K562 (cell line): ENCODE data around the gene EVC. TPM values are rescaled to one million over a fixed set of nuclear protein-coding genes. Genes with fewer than 3 reads are reported as not detected.

Experiments used
- ATAC-seq: fragments of 200-7000 bp; cut with Tn5 transposase; 3 replicates; pipeline ENCODE4 v1.9.1; 2020; ENCODE audit warnings: moderate library complexity
- BruUV-seq: library from RNA; stranded (reverse); fragments of 400-500 nt; replicated peaks from 2 replicates; lab custom pipeline; 2021; lab: Mats Ljungman, UMichigan
- CTCF ChIA-PET: fragments of 300-600 bp; formaldehyde crosslinking; extraction: SDS; loops from one replicate; lab custom pipeline; 2021; ENCODE audit warnings: low intra/inter-chr PET ratio; lab: Yijun Ruan, JAX
- POLR2A ChIA-PET: fragments of 300-600, 350-650 bp; sonication (Branson Sonifier 250); formaldehyde crosslinking; extraction: SDS; loops from one replicate; lab custom pipeline; 2021; ENCODE audit warnings: antibody characterized with exemption, inconsistent platforms; lab: Yijun Ruan, JAX
- DNase-seq, 4 experiments: peaks; one replicate each; pipeline versions ENCODE4 v3.0.0 to v3.0.0-alpha.2; 2011 to 2018; ENCODE audit warnings: low spot score in 3 of 4, mixed read lengths in 3 of 4; ENCODE audit errors: extremely low read depth in 1 of 4
- FAIRE-seq: peaks from 2 replicates; lab custom pipeline; 2011; peaks lifted over from hg19 to GRCh38; lab: Jason Lieb, UNC
- H2AFZ ChIP-seq: 2 replicates; pipeline ENCODE4 v1.6.0; 2011; ENCODE audit warnings: low read depth, low read length, control low read depth, inconsistent platforms
- H3K27ac ChIP-seq: fragments of 200-600 bp; 3 replicates; pipeline ENCODE4 v1.8.0; 2011; ENCODE audit warnings: low read depth, mild to moderate bottlenecking, control low read depth, inconsistent platforms, low read length, moderate library complexity, mixed read lengths; ENCODE audit errors: extremely low read depth
- H3K27me3 ChIP-seq, 2 experiments: fragments of 300-600 bp in 1 of 2; 2 replicates in 1 of 2; 3 replicates in 1 of 2; pipeline versions ENCODE4 v1.6.0 to v1.8.0; 2011; ENCODE audit warnings: inconsistent platforms in 2 of 2, low read length in 2 of 2, mild to moderate bottlenecking in 1 of 2, mixed read lengths in 1 of 2, moderate library complexity in 1 of 2; ENCODE audit not compliant: control insufficient read depth in 2 of 2, insufficient read depth in 2 of 2
- H3K36me3 ChIP-seq: fragments of 300-600 bp; 3 replicates; pipeline ENCODE4 v1.8.0; 2011; ENCODE audit warnings: mild to moderate bottlenecking, low read length, inconsistent platforms; ENCODE audit not compliant: control insufficient read depth, insufficient read depth
- H3K4me1 ChIP-seq, 2 experiments: fragments of 200-600 bp in 1 of 2; replicated peaks in 1 of 2; 2 replicates in 1 of 2; 3 replicates in 1 of 2; pipeline versions ENCODE4 v1.5.1 to v1.8.0; 2011; ENCODE audit warnings: inconsistent platforms in 2 of 2, low read length in 2 of 2, mild to moderate bottlenecking in 1 of 2, mixed read lengths in 1 of 2, moderate library complexity in 1 of 2; ENCODE audit not compliant: control insufficient read depth in 2 of 2, insufficient read depth in 2 of 2
- H3K4me2 ChIP-seq: 2 replicates; pipeline ENCODE4 v1.6.1; 2011; ENCODE audit warnings: low read length, control low read depth, inconsistent platforms, mixed read lengths; ENCODE audit not compliant: insufficient read depth
- H3K4me3 ChIP-seq: fragments of 200-600 bp; sonication (generic), shearing (Covaris generic); 2 replicates; pipeline ENCODE4 v1.5.1; 2016; ENCODE audit warnings: control low read depth, inconsistent platforms
- H3K79me2 ChIP-seq: fragments of 200-600 bp; 3 replicates; pipeline ENCODE4 v1.8.0; 2011; ENCODE audit warnings: low read length, inconsistent platforms; ENCODE audit not compliant: control insufficient read depth, insufficient read depth
- H3K9ac ChIP-seq, 2 experiments: 2 replicates each; pipeline versions ENCODE4 v1.6.0 to v1.6.1; 2011; ENCODE audit warnings: low read depth in 2 of 2, low read length in 2 of 2, control low read depth in 1 of 2, inconsistent platforms in 1 of 2, mild to moderate bottlenecking in 1 of 2, mixed read lengths in 1 of 2; ENCODE audit not compliant: insufficient read depth in 1 of 2
- H3K9me1 ChIP-seq: one replicate; pipeline ENCODE4 v1.6.0; 2011; ENCODE audit warnings: inconsistent platforms, mild to moderate bottlenecking, low read length, moderate library complexity; ENCODE audit not compliant: control insufficient read depth, insufficient read depth
- H3K9me3 ChIP-seq: replicated peaks from 2 replicates; pipeline ENCODE4 v1.5.1; 2011; ENCODE audit warnings: low read depth, low read length, inconsistent platforms; ENCODE audit not compliant: control insufficient read depth, insufficient read depth
- H4K20me1 ChIP-seq: replicated peaks from 2 replicates; pipeline ENCODE4 v1.6.1; 2011; ENCODE audit warnings: low read length, inconsistent platforms, mixed read lengths; ENCODE audit not compliant: control insufficient read depth, insufficient read depth
- CBX5 ChIP-seq: IDR thresholded peaks from 2 replicates; pipeline ENCODE4 v1.6.1; 2014; ENCODE audit warnings: low read depth, borderline replicate concordance
- CGGBP1 ChIP-seq: fragments of 250-450 bp; sonication (Bioruptor Pico); IDR thresholded peaks from 2 replicates; pipeline ENCODE4 v1.9.0; 2021; ENCODE audit warnings: mild to moderate bottlenecking
- SRSF1 ChIP-seq: fragments of 200-400 bp; formaldehyde crosslinking; IDR thresholded peaks from 2 replicates; pipeline ENCODE4 v1.6.1; 2017; ENCODE audit warnings: mild to moderate bottlenecking, low read depth, low read length, moderate library complexity
- ZKSCAN8 ChIP-seq: fragments of 200-800 bp; sonication (Bioruptor generic); IDR thresholded peaks from 2 replicates; pipeline ENCODE4 v1.6.1; 2016; ENCODE audit warnings: missing genetic modification characterization, missing compliant biosample characterization
- WGBS: fragments of 100-300 bp; shearing (Covaris generic); methylation state at CpG from one replicate; pipeline ENCODE4 v1.1.6; 2016; ENCODE audit warnings: low coverage, mixed read lengths; ENCODE audit not compliant: insufficient coverage; ENCODE audit errors: missing lambda C conversion rate; 5-methylcytosine and 5-hydroxymethylcytosine counted together
- in situ Hi-C: fragments of 300-500 bp; cut with MboI; formaldehyde crosslinking; loops from 4 replicates; pipeline ENCODE4 v1.15.0; 2018; ENCODE audit warnings: inconsistent platforms, mixed read lengths
- intact Hi-C: fragments of 100-400 bp; cut with micrococcal nuclease; formaldehyde crosslinking; loops from 2 replicates; pipeline ENCODE4 v1.14.2; 2022
- polyA plus RNA-seq, 8 experiments: library from polyadenylated mRNA; depleted of rRNA in 4 of 8; stranded (reverse) in 5 of 8; unstranded in 3 of 8; fragments of >200 nt; fragmentation: Nextera tagmentation in 2 of 8; fragmentation: Illumina TruSeq in 1 of 8; extraction: Ambion mirVana in 2 of 8; extraction: Trizol in 1 of 8; gene quantifications; 2 replicates each; pipeline versions ENCODE4 v1.2.1 to v1.2.3, GENCODE V29; 2011 to 2014; ENCODE audit warnings: inconsistent platforms in 1 of 8, missing spikeins in 1 of 8
- total RNA-seq, 7 experiments: library from RNA; depleted of rRNA in 6 of 7; stranded (reverse); fragments of >200 nt in 6 of 7; fragmentation: Illumina TruSeq in 2 of 7; extraction: Trizol in 2 of 7; gene quantifications; 2 replicates each; pipeline versions ENCODE4 v1.2.1 to v1.2.3, GENCODE V29; 2011 to 2021; ENCODE audit warnings: low replicate concordance in 1 of 7

EVC gene
- total and polyA plus RNA-seq, 9 of the 15 experiments (the other 6 are each of a cell fraction or from before 2014, with no cell fraction given) = 0.03 to 3.2 (median 1.1) TPM

GRCh38 chr4:5816851-5817375 lies 105.9 kb downstream of the EVC start:
- H3K27ac ChIP-seq = no peak overlapping the region
- no peaks in the 10 kb centered on the region for H3K4me1 ChIP-seq
- FAIRE-seq (no peak), ATAC-seq (no peak), DNase-seq (no peak)
- no peaks in the 10 kb centered on the region for H3K36me3 ChIP-seq
- H3K27me3 ChIP-seq = no peaks in the 10 kb centered on the region
- no peak overlapping the region for H3K9ac ChIP-seq
- CTCF ChIA-PET = no interaction called here
- H3K4me2 ChIP-seq = no peak overlapping the region
- no peak for TF ChIP-seq ZKSCAN8
- no peak for TF ChIP-seq CGGBP1 (CRISPR knock-in tag)
- no peak for TF ChIP-seq SRSF1
- no peak for TF ChIP-seq CBX5
- no peak overlapping the region for H3K4me3 ChIP-seq
- H3K79me2 ChIP-seq = no peaks in the 10 kb centered on the region
- H4K20me1 ChIP-seq = no peaks in the 10 kb centered on the region
- POLR2A ChIA-PET = interaction anchor here (0.7 kb wide), 1 partner anchor 926 kb away, joined by 3 read pairs; no protein-coding TSS in a partner anchor
- in situ Hi-C loops (loop anchor here (25.0 kb wide), 1 partner anchor 1330 kb away; no protein-coding TSS in a partner anchor), intact Hi-C loops (no loop called here)
- H2AFZ ChIP-seq = no peak overlapping the region
- BruUV-seq = no TSS peak
- H3K9me1 ChIP-seq = no peaks in the 10 kb centered on the region
- no peaks in the 10 kb centered on the region for H3K9me3 ChIP-seq
- 21% methylated on average over 12 of the region's 12 CpGs for WGBS
